SH-SY5Y (cell line): ENCODE measurements around the gene IQCN.

Experiments
- GATA2 ChIP-seq: IDR thresholded peaks from 2 replicates; pipeline ENCODE4 v1.6.1; 2011; ENCODE audit warnings: mild to moderate bottlenecking, low read depth, low read length
- GATA3 ChIP-seq: IDR thresholded peaks from 2 replicates; pipeline ENCODE4 v1.6.1; 2011; ENCODE audit warnings: low read depth, mild to moderate bottlenecking, low read length, moderate library complexity

GRCh38 chr19:18253716-18254115 is 20.5 kb downstream of the IQCN start:
- no peak for TF ChIP-seq GATA2
- TF ChIP-seq GATA3: no peak
